Head of caudate nucleus (tissue), 42 donors: ENCODE data around the gene ZNF746.

Source experiments
- DNase-seq, 42 donors: peaks; one replicate each; pipeline versions ENCODE4 v3.0.0 to v3.0.0-alpha.2; 2020 to 2021; ENCODE audit warnings: mixed read lengths in 7 of 42
- intact Hi-C: fragments of 100-400 bp; cut with DNase I; formaldehyde crosslinking; loops from one replicate; pipeline ENCODE4 v1.15.0; 2022

The ZNF746 gene

DNA sequence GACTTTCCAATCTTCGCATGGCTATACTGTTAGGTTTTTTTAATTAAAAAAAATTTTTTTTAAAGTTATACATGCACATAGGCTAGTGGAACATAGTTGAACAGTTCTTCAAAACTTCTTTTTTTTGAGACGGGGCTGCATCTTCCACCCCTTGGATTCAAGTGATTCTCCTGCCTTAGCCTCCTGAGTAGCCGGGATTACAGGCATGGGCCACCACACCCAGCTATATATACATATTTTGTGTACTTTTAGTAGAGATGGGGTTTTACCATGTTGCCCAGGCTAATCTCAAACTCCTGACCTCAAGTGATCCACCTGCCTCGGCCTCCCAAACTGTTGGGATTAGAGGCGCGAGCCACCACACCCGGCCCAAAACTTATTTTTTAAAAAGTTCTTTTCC, 54.1 kb downstream of the ZNF746 start:
- DNase-seq, result peak in 1 of 42 donors; percentile 10
- intact Hi-C loops, result no loop called here

DNA sequence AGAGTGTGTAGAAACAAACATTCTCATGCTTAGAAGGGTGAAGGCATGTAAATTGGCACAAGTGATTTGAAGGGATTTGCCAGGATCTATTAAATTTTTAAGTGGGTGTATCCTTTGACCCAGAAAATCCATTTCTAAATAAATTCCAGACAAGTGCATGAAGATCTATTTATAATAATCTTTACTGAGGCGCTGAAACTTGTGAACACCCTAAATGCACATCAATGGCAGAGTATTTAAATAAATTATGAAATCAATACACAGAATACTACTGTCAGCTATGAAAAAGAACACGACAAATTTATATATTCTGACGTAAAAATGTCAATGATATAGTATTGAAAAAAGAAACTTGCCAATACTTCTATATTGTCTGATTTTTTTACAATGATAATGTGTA, 54.7 kb downstream of the ZNF746 start:
- no peak for DNase-seq
- intact Hi-C loops, result no loop called here

DNA sequence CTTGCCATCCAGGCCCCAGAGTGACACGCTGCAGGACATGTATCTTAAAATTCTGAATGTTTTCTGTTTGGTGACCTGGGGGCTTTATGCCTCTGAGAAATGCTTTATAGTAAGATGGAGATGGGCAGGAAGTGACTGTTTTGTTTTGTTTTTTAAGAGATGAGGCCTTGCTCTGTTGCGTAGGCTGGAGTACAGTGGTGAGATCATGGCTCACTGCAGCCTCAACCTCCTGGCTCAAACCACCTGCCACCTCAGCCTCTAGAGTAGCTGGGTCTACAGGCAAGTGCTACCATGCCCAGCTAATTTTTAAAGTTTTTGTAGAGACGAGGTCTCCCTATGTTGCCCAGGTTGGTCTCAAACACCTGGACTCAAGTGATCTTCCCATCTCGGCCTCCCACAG, 57.4 kb downstream of the ZNF746 start:
- intact Hi-C loops, result no loop called here
- no peak for DNase-seq

DNA sequence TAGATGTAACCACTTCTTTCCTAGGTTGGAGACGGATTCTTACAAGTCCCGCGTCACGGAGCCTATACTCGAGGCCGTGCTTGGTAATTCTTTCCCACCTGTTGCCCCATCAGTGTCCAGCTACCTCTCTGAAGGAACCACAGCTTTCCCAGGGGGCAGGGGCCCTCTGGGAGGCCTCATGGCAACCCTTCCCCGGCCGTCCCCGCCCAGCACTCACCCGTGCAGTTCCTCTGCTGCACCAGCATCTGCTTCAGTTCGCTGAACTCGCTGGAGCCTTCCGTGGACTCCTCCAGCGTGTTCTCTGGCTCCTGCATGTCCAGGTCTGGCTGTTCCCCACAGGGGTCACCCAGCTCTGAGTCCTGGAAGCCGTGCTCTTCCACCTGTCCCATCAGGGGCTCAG, 61.3 kb downstream of the ZNF746 start:
- peak in 2 of 42 donors; percentile 4 to 11 for DNase-seq
- intact Hi-C loops, result no loop called here

DNA sequence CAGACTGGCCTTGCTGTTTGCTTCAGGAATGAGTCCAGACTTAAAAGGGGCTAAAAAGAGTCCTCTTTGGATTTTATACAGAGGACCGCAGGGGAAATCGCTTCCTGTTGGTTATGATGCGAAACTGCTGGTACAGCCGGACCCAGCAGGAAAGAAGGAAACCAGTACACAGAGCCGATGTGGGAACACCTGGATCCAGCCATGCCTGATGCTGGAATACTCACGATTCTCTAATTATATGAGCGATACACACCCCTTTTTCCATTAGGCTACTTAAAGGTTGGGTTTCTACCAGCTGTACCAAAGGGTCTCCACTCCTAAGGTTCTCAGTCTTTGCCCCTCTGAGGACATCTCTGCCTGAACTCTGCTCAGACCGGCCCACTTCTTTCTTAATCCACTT, 64.5 kb downstream of the ZNF746 start:
- intact Hi-C loops, result no loop called here
- DNase-seq, result no peak

DNA sequence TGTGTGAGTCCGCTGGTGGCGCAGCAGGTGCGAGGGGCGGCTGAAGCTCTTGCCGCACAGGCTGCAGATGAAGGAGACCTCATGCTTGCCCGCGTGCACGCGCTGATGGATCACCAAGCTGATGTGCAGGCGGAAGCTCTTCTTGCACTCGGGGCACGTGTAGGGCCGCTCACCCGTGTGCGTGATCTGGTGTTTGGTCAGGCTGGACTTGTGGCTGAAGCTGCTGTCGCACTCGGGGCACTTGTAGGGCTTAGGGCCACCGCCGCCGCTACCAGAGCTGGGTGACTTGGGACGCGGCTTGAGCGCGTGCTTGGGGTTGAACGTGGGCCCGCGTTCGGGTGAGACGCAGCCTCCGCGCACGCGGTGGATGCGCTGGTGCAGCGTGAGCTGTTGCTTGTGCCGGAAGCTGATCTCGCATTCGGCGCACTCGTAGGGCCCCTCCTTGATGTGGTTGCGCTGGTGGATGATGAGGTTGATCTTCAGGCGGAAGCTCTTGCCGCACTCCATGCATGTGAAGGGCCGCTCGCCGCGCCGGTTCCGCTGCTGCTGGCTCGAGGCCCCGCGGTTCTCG, 65.4 kb downstream of the ZNF746 start:
- peak in 2 of 42 donors; percentile 11 to 32 for DNase-seq
- intact Hi-C loops, result no loop called here

DNA sequence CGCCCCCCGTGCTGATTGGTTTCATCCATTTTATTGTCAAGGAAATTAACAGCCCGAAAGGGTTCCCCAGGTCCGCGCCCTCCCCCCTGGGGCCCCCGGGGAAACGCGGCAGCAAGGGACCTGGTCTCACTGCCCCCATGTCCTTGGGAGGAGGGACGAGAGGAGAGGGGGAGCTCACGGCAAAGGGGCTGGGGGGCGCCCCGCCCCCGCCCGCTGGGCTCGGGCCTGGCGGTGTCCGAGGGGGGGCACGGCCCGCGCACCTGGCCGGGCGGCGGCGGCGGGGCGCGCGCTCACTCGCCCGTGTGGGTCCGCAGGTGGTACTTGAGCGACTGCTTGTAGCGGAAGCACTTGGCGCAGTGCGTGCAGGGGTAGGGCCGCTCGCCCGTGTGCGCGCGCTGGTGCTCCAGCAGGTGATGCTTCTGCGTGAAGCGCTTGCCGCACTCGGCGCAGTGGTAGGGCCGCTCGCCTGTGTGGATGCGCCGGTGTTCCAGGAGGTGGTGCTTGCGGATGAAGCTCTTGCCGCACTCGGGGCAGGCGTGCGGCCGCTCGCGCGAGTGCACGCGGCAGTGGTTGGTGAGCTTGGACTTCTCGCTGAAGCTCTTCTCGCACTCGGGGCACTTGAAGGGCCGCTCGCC, 66.0 kb downstream of the ZNF746 start:
- peak in 1 of 42 donors; percentile 6 for DNase-seq
- intact Hi-C loops, result no loop called here

DNA sequence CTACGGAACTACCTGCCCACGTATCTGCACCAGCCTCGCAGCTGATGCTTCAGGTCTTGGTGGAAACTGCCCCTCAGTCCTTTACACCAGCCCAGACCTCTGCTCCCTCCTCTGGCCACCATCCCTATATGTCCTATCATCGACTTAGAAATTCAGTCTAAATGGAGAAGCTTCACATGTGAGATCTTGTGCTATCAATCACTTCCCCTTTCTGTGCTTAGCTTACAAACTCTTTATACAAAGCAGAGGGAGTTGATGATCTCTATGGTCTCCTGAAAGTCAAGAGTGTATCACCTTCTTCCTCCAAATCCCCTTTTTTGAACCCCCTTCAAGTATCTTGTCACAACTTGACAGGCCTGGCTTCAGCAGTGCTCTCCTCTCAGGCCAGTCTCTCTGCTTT, 67.4 kb downstream of the ZNF746 start:
- intact Hi-C loops, result no loop called here
- DNase-seq, result no peak

DNA sequence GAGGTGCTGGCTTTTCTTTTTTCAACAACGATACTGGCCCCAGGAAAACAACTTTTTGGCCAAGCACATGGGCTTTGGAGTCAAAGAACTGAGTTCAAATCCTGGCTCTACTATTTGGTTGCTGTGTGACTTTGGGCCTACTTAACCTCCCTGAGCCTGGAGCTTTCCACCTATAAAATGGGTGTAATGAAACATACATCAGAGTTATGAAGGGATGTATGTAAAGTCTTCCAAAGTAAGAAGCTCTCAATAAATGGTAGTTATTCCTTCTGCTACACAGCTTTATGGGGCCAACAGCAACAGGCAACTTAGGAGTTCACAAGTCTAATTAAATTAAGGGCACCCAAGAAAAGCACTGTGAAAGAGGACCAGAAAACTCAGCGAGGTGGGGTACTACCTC, 69.7 kb downstream of the ZNF746 start:
- intact Hi-C loops, result loop anchor here (10.0 kb wide), 1 partner anchor 67 kb away; the partner anchor contains the start of gene ZNF746

DNA sequence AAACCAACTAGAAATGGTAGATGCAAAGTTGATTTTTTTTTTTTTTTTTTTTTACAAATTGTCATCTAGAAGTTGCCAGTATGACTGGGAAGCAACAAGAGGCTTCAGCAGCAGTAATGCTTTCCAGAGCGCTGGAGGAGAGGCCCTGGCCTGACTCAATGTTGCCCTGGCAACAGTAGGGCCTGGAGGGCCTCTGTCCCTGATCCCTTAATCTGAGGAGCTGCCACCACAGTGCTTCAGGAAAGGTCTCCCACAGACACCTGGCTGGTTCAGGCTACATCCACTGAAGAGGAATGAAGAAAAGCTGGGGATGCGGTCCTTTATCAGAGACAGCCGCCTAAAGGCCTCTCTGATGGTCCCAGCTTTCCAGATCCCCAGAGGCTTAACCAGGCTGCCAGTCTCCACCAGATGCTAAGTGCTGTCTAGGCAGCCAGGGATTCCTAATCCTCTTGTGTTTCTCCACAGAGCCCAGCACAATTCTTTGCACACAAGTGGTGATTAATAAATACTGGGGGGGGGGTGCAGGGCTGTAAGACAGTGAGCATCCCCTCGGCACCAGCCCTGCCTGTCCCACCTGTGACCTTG, 70.4 kb downstream of the ZNF746 start:
- intact Hi-C loops, result loop anchor here (10.0 kb wide), 1 partner anchor 68 kb away; the partner anchor contains the start of gene ZNF746
- peak in 5 of 42 donors; percentile 11 to 55 (median 25) for DNase-seq

More for the DNA sequence above, 69.7 kb downstream of the ZNF746 start:
- no peak for DNase-seq

DNA sequence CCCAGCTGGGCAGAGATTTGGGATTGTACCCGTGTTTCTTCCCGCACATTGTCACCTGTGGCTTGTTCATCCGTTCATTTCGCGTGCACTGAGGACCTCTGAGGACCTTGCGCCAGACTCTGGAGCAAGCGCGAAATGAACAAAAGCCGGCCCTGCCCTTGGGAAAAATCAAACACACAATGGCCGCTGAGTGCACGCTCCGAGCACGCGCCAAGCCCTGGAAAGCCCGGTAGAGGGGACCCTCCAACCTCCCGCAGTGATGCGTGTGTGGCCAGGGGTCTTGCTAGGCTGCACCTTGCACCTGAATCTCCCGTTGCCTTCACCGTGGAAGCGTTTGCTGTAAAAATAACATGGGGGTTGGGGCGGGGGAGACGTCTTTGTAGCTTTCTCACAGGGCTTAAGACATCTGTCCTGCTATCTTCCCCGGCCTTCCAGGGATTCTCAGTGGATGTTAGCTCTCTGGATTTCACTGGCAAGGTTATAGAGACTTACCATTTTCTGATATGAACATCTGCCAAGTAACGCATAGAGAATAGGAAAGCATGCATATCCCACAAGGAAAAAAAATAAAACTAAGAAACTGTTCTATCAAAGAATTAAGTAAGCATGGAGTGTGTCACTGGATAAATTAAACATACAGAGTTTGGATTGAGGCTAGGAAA, 74.0 kb downstream of the ZNF746 start:
- intact Hi-C loops, result loop anchor here (10.0 kb wide), 1 partner anchor 71 kb away; the partner anchor contains the start of gene ZNF746
- peak in 1 of 42 donors; percentile 42 for DNase-seq

DNA sequence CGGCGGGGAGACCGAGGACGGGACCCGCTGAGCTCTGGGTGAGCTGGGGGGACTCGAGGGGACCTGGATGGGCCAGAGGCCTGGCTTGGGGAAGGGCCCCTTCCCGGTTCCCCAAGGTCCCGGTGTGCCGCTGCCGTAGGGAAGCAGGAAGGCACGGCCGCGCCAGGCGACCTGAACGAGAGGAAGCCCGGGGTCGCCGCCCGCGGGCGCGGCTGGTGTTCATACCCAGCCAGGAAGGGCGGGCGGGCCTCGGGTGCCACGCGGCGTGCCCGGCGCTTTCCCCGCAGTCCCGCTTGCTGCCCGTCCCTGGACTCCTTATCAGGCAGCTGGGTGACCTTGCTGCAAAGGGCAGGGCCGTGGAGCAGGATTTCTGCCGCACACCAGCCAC, 74.7 kb downstream of the ZNF746 start:
- DNase-seq, result no peak
- intact Hi-C loops, result loop anchor here (10.0 kb wide), 1 partner anchor 72 kb away; the partner anchor contains the start of gene ZNF746
